ENCODE results near the gene TBC1D20. TPM values are rescaled to one million over a fixed set of nuclear protein-coding genes. Genes with fewer than 3 reads are reported as not detected.
A peak's percentile ranks its signal among the peaks of the same experiment; 100 is the strongest.

The TBC1D20 gene
- total RNA-seq, 2 experiments from 2014 or later: 16.2 to 17.4 TPM

DNA sequence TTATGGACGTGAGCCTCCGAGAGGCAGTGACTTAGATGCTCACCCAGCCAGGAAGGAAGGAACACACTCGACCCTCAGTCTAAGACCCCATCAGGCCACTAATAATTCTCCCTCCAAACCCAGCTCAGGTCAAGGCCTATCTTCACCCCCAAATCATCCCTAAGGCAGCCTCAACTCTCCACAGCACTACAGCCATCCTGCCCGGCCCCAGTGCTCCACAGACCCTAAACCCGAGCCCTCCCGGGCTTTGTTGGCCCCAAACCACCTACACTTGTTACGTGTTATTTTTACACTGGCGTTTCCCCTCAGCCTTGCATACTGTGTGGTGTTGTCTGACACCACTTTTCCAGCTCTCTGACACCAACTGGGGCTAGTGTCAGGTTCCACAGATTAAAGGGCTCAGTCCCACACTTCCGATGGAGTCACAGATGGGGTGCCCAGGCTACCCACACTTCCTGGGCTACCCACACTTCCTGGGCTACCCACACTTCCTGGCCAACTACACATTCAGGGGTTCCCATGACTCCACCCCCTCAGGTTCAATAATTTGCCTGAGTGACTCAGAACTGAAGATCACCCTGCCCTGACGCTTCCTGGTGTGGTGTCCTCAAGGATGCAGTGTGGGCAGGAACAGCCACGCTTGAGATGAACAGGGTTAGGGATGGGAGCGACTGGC lies 28.9 kb downstream of the TBC1D20 start:
- Mint-ChIP-seq H3K36me3 (ENCODE audit: low read depth) (peaks cover 50% of the 10 kb centered on the region), H3K27me3 (ENCODE audit: low read depth) (no peaks in the 10 kb centered on the region), H3K9me3 (no peaks in the 10 kb centered on the region), H3K4me1 (ENCODE audit: low read depth) (peaks cover 59% of the 10 kb centered on the region), H3K4me3 (peak overlapping the region; percentile 55), H3K27ac (peak overlapping the region; percentile 97)
- CTCF ChIA-PET: interaction anchor here (1.4 to 3.0 kb wide), 3 partner anchors 26 to 81 kb away, joined by 3 to 15 read pairs (median 5); no protein-coding TSS in a partner anchor
- peak; percentile 80 for DNase-seq
- intact Hi-C loops (cut with micrococcal nuclease): loop anchor here (1.0 kb wide), 2 partner anchors 26 to 110 kb away; partner anchors contain the start of gene CSNK2A1

DNA sequence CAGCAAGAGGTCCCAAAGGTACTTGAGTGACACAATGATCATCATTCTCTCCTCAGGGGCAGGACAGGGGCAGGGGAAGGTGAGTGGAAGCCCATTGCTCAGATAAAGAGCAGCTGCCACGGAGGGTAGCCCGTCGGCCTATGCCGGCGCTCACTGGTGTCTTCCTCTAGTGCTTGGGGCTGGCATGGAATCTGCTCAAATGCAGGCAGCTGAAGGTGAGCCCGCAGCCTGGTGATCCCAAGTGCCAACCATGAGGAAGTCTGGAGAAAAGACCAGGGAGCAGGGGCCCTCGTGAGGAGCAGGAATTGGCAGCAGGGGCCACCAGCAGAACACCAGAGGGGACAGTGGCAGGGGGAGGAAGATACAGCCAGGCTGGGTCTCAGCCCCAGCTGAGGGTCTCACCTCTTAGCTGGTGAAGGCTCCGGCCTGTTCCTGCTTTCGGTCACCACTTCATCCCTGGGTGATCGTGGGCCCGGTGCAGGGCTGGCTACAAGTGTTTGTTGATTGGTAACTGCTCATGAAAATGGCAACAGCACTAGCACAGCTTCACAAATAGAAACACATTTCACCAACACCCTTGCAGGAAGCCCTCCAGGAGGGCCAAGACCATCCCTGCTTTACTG lies 29.5 kb downstream of the TBC1D20 start:
- Mint-ChIP-seq H3K27me3 (ENCODE audit: low read depth) (no peaks in the 10 kb centered on the region), H3K36me3 (ENCODE audit: low read depth) (peaks cover 49% of the 10 kb centered on the region), H3K4me3 (peak overlapping the region; percentile 55), H3K4me1 (ENCODE audit: low read depth) (peaks cover 53% of the 10 kb centered on the region), H3K9me3 (no peaks in the 10 kb centered on the region), H3K27ac (peak overlapping the region; percentile 97)
- DNase-seq: no peak
- intact Hi-C loops (cut with micrococcal nuclease): loop anchor here (1.0 kb wide), 2 partner anchors 25 to 111 kb away; partner anchors contain the start of gene CSNK2A1
- CTCF ChIA-PET: interaction anchor here (1.4 to 3.0 kb wide), 5 partner anchors 25 to 80 kb away, joined by 3 to 15 read pairs (median 5); no protein-coding TSS in a partner anchor

DNA sequence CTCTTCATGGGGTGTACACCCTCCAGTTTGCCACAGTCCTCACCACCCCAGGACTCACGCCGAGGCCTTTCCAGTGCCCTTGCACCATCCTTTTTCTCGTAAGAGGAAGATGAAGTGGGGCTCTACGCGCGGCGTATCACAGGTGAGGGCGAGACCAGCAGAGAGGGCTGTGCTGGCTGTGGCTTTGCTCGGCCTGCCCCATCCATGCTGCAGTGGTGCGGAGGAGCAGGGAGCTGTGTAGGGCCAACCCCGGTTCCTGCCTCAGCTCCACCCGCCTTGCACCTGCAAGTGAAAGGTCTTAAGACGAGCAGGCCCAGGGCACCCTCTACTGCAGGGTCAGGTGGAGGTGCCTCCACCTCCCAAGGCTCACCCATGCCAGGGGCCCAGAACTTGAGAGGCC lies 30.1 kb downstream of the TBC1D20 start:
- Mint-ChIP-seq H3K4me1 (ENCODE audit: low read depth) (peaks cover 52% of the 10 kb centered on the region), H3K9me3 (no peaks in the 10 kb centered on the region), H3K27me3 (ENCODE audit: low read depth) (no peaks in the 10 kb centered on the region), H3K36me3 (ENCODE audit: low read depth) (peaks cover 51% of the 10 kb centered on the region), H3K4me3 (no peak overlapping the region), H3K27ac (peak overlapping the region; percentile 97)
- intact Hi-C loops (cut with micrococcal nuclease): no loop called here
- CTCF ChIA-PET: interaction anchor here (0.7 to 3.0 kb wide), 8 partner anchors 25 to 80 kb away, joined by 3 to 15 read pairs (median 4); no protein-coding TSS in a partner anchor
- DNase-seq: no peak

DNA sequence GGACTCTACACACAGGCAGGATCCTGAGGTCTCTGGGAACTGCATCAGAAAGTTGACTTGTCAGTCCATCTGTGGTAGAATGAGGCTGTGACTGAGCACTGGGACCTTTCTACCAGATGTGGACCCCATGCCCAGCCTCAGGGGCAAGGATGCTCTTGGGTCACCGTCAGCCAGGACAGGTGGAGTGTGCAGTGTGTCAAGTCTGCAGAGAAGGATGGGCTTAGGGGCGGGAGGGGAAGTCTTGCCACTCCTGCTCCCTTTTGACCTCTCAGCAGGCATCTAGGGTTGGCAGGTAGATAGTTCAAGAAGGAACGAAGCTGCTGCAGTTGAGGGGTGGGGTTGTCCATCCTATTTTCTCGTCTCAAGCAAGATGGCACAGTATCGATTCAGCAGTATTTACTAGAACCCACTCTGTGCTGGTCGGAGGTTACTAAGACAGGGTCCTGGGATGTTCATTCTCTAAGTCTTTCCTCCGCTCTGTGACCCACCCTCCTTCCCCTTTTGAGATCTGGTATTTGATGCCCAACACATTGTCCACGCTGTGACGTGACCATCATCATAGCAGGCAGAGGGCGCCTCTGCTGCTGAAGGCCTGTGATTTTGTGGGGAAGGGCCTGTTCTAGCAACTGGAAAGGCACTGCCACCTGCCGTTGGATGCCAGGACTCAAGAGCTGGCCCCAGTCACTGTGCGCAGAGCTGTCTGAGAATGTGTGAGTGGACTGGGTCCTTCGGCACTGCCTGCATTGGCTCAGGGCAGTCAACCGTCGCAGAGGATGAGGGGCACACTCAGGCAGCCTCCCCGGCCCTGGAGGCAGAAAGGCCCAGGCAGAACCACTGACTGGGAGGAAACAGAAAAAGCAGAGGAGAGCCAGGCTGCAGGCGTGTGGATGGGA lies 31.1 kb downstream of the TBC1D20 start:
- CTCF ChIA-PET: interaction anchor here (0.6 to 3.0 kb wide), 10 partner anchors 18 to 204 kb away, joined by 3 to 15 read pairs (median 4); partner anchors contain the start of gene DEFB129
- peak; percentile 75 for DNase-seq
- peak overlapping the region; percentile 89 for H3K27ac Mint-ChIP-seq
- peaks cover 48% of the 10 kb centered on the region for H3K36me3 Mint-ChIP-seq (ENCODE audit: low read depth)
- H3K4me3 Mint-ChIP-seq: no peak overlapping the region
- intact Hi-C loops (cut with micrococcal nuclease): loop anchor here (1.0 to 2.0 kb wide), 3 partner anchors 48 to 77 kb away; no protein-coding TSS in a partner anchor
- no peaks in the 10 kb centered on the region for H3K27me3 Mint-ChIP-seq (ENCODE audit: low read depth)
- peaks cover 57% of the 10 kb centered on the region for H3K4me1 Mint-ChIP-seq (ENCODE audit: low read depth)
- H3K9me3 Mint-ChIP-seq: no peaks in the 10 kb centered on the region

DNA sequence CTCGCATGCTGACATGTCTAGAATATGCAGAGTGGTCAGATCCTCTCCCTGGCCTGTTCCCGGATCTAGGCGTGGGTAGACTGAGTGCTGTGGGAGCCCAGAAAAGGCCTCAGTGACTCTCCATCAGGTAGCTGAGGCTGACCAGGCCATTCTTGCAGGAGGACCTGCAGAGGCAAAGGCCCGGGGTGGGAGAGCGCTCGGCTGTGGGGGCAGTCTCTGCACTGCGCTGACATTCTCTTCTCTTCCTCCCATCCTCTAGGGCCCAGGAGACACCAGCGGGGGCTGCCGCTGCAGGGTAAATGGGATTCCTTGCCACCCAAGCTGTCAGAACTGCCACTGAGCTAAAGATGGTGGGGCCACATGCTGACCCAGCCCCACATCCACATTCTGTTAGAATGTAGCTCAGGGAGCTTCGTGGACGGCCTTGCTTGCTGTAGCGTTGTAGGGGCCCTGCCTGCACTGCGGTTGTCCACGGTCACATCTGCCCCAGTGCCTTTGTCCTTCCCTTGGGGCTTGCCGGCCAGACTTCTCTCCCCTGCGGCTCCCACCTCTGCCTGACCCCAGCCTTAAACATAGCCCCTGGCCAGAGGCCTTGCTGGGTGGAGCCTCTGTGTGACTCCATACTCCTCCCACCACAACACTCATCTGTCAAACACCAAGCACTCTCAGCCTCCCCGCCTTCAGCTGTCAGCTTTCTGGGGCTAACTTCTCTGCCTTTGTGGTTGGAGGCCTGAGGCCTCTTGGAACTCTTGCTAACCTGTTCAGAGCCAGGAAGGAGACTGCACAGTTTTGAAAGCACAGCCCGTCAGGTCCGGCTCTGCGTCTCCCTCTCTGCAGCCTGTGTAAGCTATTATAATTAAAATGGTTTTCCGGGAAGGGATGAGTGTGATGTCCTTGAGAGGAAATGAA lies 32.0 kb downstream of the TBC1D20 start:
- intact Hi-C loops (cut with micrococcal nuclease): loop anchor here (2.0 kb wide), 1 partner anchor 68 kb away; no protein-coding TSS in a partner anchor
- CTCF ChIA-PET: interaction anchor here (1.9 to 3.0 kb wide), 2 partner anchors 46 to 78 kb away, joined by 8 to 15 read pairs; no protein-coding TSS in a partner anchor
- H3K9me3 Mint-ChIP-seq: no peaks in the 10 kb centered on the region
- no peak overlapping the region for H3K27ac Mint-ChIP-seq
- no peak overlapping the region for H3K4me3 Mint-ChIP-seq
- DNase-seq: no peak
- no peaks in the 10 kb centered on the region for H3K27me3 Mint-ChIP-seq (ENCODE audit: low read depth)
- H3K4me1 Mint-ChIP-seq (ENCODE audit: low read depth): peaks cover 55% of the 10 kb centered on the region
- peaks cover 45% of the 10 kb centered on the region for H3K36me3 Mint-ChIP-seq (ENCODE audit: low read depth)

DNA sequence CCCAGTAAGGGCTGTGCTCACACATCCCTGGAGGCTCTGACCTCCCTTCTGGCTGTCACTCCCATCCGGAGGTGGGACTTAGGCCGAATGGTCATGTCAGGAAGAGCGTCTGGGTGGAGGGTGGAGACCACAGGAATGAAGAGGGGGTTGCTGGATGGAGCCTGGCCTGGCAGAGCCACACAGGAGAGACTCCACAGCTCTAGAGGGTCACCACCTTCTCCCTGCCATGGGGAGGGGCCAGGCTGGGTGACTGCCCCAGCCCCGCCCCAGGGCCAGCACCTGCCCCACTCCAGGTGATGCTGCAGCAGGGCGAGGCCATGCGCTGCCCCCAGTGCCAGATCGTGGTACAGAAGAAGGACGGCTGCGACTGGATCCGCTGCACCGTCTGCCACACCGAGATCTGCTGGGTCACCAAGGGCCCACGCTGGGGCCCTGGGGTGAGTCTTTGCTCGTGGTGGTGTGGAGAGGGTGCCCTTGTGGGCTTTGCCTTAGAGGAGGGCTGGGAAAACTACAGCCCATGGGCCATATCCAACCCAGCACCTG lies 33.6 kb downstream of the TBC1D20 start:
- Mint-ChIP-seq H3K4me3 (no peak overlapping the region), H3K9me3 (no peaks in the 10 kb centered on the region), H3K27ac (peak overlapping the region; percentile 8), H3K4me1 (ENCODE audit: low read depth) (peaks cover 41% of the 10 kb centered on the region), H3K27me3 (ENCODE audit: low read depth) (no peaks in the 10 kb centered on the region), H3K36me3 (ENCODE audit: low read depth) (peaks cover 49% of the 10 kb centered on the region)
- CTCF ChIA-PET: interaction anchor here (0.6 to 1.9 kb wide), 3 partner anchors 48 to 83 kb away, joined by 3 to 8 read pairs (median 4); no protein-coding TSS in a partner anchor
- no peak for DNase-seq
- intact Hi-C loops (cut with micrococcal nuclease): no loop called here

DNA sequence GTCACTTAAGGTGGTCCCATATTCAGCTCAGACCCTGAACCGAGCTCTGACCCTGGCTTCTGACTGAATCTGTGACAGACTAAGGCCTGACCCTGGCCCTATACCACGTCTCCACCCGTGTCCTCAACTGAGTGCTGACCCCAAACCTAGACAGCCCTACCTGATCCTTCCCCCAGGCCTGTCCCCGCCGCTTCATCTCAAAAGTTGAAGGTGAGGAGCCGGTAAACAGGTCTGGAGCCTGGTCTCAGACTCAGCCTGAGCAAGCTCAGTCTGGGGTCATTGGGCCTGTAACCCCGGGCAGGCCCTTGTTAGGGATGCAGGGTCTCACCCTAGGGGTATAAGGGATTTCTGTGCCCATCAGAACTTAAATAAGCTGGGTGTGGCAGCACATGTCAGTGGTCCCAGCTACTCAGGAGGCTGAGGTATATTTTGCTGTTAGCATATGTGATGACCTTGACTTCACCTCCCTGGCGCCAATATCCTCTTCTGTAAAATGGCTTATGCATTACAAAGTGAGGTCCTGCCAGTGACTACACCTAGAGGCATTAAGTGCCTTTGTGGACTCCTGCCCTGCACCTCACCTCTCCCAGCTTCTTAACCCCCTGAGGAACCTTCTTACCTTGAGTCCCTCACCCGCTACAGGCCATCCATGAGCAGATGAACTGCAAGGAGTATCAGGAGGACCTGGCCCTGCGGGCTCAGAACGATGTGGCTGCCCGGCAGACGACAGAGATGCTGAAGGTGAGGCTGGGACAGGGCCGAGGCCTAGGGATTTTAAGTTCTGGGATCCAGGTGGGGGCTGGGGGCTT lies 34.3 kb downstream of the TBC1D20 start:
- Mint-ChIP-seq H3K27me3 (ENCODE audit: low read depth) (no peaks in the 10 kb centered on the region), H3K36me3 (ENCODE audit: low read depth) (peaks cover 45% of the 10 kb centered on the region), H3K4me1 (ENCODE audit: low read depth) (peaks cover 34% of the 10 kb centered on the region), H3K27ac (peak overlapping the region; percentile 8), H3K4me3 (no peak overlapping the region), H3K9me3 (no peaks in the 10 kb centered on the region)
- no peak for DNase-seq
- intact Hi-C loops (cut with micrococcal nuclease): no loop called here
- CTCF ChIA-PET: interaction anchor here (1.3 kb wide), 1 partner anchor 73 kb away, joined by 4 read pairs; no protein-coding TSS in a partner anchor

DNA sequence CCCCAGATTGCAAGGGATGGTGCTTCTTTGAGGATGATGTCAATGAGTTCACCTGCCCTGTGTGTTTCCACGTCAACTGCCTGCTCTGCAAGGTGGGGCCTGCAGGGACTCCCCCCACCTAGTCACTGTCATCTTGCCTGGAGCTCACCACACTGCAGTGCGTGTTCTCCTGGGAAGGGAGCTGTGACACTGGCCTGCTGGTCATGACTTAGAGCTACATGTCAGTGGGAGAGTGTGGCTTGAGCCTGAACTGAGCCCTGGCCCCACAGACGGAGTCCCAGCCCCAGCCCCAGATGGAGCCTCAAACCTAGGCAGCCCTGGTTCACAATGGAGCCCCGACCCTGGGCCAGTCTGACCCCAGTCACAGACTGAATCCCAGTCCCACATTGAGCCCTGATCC lies 34.9 kb downstream of the TBC1D20 start:
- Mint-ChIP-seq H3K4me3 (no peak overlapping the region), H3K4me1 (ENCODE audit: low read depth) (peaks cover 27% of the 10 kb centered on the region), H3K9me3 (no peaks in the 10 kb centered on the region), H3K27me3 (ENCODE audit: low read depth) (no peaks in the 10 kb centered on the region), H3K36me3 (ENCODE audit: low read depth) (peaks cover 45% of the 10 kb centered on the region), H3K27ac (no peak overlapping the region)
- no peak for DNase-seq
- CTCF ChIA-PET: no interaction called here
- intact Hi-C loops (cut with micrococcal nuclease): no loop called here

DNA sequence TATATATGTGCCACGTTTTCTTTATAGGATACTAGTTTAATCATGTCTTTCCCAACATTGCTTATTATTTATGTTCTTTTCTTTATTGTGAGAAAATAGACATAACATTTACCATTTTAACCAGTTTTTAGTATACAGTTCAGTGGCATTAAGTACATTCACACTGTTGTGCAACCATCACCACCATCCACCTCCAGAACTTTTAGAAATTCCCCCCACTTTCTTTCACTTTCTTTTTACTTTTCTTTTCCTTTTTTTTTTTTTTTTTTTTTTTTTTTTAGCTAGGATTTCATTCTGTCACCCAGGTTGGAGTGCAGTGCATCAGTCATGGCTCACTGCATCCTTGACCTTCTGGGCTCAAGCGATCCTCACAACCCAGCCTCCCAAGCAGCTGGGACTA lies 35.8 kb downstream of the TBC1D20 start:
- no peaks in the 10 kb centered on the region for H3K9me3 Mint-ChIP-seq
- no peak for DNase-seq
- intact Hi-C loops (cut with micrococcal nuclease): no loop called here
- peaks cover 23% of the 10 kb centered on the region for H3K4me1 Mint-ChIP-seq (ENCODE audit: low read depth)
- CTCF ChIA-PET: no interaction called here
- peak overlapping the region; percentile 63 for H3K27ac Mint-ChIP-seq
- H3K36me3 Mint-ChIP-seq (ENCODE audit: low read depth): peaks cover 52% of the 10 kb centered on the region
- no peak overlapping the region for H3K4me3 Mint-ChIP-seq
- no peaks in the 10 kb centered on the region for H3K27me3 Mint-ChIP-seq (ENCODE audit: low read depth)

DNA sequence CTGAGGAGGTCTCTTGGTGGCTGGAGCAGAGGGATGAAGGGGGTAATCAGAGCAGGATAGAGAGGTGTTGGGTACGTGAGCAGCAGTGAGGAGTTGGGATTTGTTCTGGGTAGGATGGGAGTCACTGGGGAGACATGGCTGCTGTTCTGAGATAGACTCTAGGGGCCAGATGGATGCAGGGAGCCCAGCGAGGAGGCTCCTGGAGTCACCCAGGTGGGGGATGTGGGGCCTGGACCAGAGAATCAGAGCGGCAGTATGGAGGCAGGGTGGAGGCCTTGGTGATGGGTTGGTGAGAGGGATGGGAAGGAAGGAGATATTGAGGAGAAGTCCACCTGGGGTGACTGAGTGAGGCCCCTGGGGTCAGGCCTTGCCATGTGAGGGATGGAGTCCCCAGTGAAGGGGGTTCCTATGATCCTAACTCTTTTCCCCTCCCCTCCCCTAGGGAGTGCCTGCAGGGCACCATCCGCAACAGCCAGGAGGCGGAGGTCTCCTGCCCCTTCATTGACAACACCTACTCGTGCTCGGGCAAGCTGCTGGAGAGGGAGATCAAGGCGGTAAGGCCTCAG lies 40.6 kb downstream of the TBC1D20 start:
- Mint-ChIP-seq H3K27me3 (ENCODE audit: low read depth) (no peaks in the 10 kb centered on the region), H3K4me3 (no peak overlapping the region), H3K4me1 (ENCODE audit: low read depth) (peaks cover 14% of the 10 kb centered on the region), H3K9me3 (no peaks in the 10 kb centered on the region), H3K27ac (no peak overlapping the region), H3K36me3 (ENCODE audit: low read depth) (peaks cover 49% of the 10 kb centered on the region)
- no peak for DNase-seq
- CTCF ChIA-PET: no interaction called here
- intact Hi-C loops (cut with micrococcal nuclease): no loop called here
